ENCODE measurements around the gene VKORC1.
A peak's percentile ranks its signal among the peaks of the same experiment; 100 is the strongest.

The VKORC1 gene

GRCh38 chr16:31079342-31079944 is 15.2 kb downstream of the VKORC1 start:
- no peak for TF ChIP-seq CTCF (IDR thresholded peaks at IDR 0.05; ENCODE audit: low read depth, low read length, missing control alignments)
- Histone ChIP-seq H3K27ac (no peak overlapping the region), H3K36me3 (replicated peaks) (peaks cover 28% of the 10 kb centered on the region), H3K4me3 (ENCODE audit: low read depth, low read length) (no peak overlapping the region), H3K27me3 (replicated peaks) (no peaks in the 10 kb centered on the region)
- DNase-seq: no peak
- in situ Hi-C loops (cut with HindIII; ENCODE audit: low pct_ligation_motif_present, low sequenced_read_pairs): no loop called here

GRCh38 chr16:31078597-31079341 is 15.8 kb downstream of the VKORC1 start:
- Histone ChIP-seq H3K36me3 (replicated peaks) (peaks cover 28% of the 10 kb centered on the region), H3K4me3 (ENCODE audit: low read depth, low read length) (no peak overlapping the region), H3K27me3 (replicated peaks) (no peaks in the 10 kb centered on the region), H3K27ac (no peak overlapping the region)
- in situ Hi-C loops (cut with HindIII; ENCODE audit: low pct_ligation_motif_present, low sequenced_read_pairs): no loop called here
- no peak for DNase-seq
- TF ChIP-seq CTCF (IDR thresholded peaks at IDR 0.05; ENCODE audit: low read depth, low read length, missing control alignments): no peak

- no peak overlapping the region for H3K27ac ChIP-seq
- TF ChIP-seq CTCF (IDR thresholded peaks at IDR 0.05; ENCODE audit: low read depth, low read length, missing control alignments): peak; percentile 18
- no peak overlapping the region for H3K4me3 ChIP-seq (ENCODE audit: low read depth, low read length)
- H3K27me3 ChIP-seq (replicated peaks): no peaks in the 10 kb centered on the region
- in situ Hi-C loops (cut with HindIII; ENCODE audit: low pct_ligation_motif_present, low sequenced_read_pairs): no loop called here
- no peak for DNase-seq
- peaks cover 28% of the 10 kb centered on the region for H3K36me3 ChIP-seq (replicated peaks)
These were observed 16.8 kb downstream of the VKORC1 start for GRCh38 chr16:31077592-31078396.

GRCh38 chr16:31077024-31077423 is 17.6 kb downstream of the VKORC1 start:
- peaks cover 28% of the 10 kb centered on the region for H3K36me3 ChIP-seq (replicated peaks)
- H3K27ac ChIP-seq: no peak overlapping the region

GRCh38 chr16:31076319-31076718 is 18.3 kb downstream of the VKORC1 start:
- no peaks in the 10 kb centered on the region for H3K27me3 ChIP-seq (replicated peaks)
- in situ Hi-C loops (cut with HindIII; ENCODE audit: low pct_ligation_motif_present, low sequenced_read_pairs): no loop called here
- H3K36me3 ChIP-seq (replicated peaks): peaks cover 28% of the 10 kb centered on the region
- no peak overlapping the region for H3K4me3 ChIP-seq (ENCODE audit: low read depth, low read length)
- no peak for DNase-seq
- TF ChIP-seq CTCF (IDR thresholded peaks at IDR 0.05; ENCODE audit: low read depth, low read length, missing control alignments): no peak
- no peak overlapping the region for H3K27ac ChIP-seq

More at GRCh38 chr16:31077024-31077423, 17.6 kb downstream of the VKORC1 start:
- Histone ChIP-seq H3K27me3 (replicated peaks) (no peaks in the 10 kb centered on the region), H3K4me3 (ENCODE audit: low read depth, low read length) (no peak overlapping the region)
- in situ Hi-C loops (cut with HindIII; ENCODE audit: low pct_ligation_motif_present, low sequenced_read_pairs): no loop called here
- DNase-seq: no peak
- no peak for TF ChIP-seq CTCF (IDR thresholded peaks at IDR 0.05; ENCODE audit: low read depth, low read length, missing control alignments)
